NCI-H226 (cell line): Measurements from ENCODE around the gene RMND5A.
"Not testable (repeated sequence)": the region's sequence is repeated elsewhere in the genome, so short reads cannot be mapped to it uniquely, and the experiment has no call there.

Experiments
- DNase-seq: peaks from one replicate; pipeline ENCODE4 v3.0.0-alpha.2; 2015

The RMND5A gene

DNA sequence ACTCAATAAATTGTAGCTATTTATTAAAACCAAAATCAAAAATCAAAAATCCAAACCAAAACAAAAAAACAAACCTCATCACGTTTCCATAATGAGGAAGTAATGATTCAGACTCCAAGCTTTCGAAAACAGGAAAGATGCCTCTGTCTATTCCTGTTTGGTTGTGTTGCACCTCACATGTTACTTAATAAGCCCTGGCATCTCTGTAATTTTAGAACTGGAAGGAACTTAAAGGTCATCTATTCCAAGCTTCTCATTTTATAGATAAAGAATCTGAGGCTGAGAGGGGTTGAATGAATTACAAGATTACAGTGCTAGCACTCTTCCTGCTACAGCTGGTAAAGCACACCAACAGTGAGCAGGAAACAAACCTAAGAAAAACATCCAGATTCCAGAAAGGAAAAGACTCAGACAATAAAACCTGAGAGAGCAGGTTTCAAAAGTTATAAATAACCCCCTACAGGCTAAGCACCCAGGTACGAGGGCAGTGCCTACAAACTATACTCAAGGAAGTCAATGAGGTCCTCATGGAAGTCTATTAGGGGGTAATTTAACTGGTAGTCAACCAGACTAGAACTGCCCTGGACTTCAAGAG is 5.4 kb upstream of the RMND5A start:
- not testable (repeated sequence) for DNase-seq

- not testable (repeated sequence) for DNase-seq
Observed at GRCh38 chr2:86719263-86719636, 841 bp upstream of the RMND5A start.

DNA sequence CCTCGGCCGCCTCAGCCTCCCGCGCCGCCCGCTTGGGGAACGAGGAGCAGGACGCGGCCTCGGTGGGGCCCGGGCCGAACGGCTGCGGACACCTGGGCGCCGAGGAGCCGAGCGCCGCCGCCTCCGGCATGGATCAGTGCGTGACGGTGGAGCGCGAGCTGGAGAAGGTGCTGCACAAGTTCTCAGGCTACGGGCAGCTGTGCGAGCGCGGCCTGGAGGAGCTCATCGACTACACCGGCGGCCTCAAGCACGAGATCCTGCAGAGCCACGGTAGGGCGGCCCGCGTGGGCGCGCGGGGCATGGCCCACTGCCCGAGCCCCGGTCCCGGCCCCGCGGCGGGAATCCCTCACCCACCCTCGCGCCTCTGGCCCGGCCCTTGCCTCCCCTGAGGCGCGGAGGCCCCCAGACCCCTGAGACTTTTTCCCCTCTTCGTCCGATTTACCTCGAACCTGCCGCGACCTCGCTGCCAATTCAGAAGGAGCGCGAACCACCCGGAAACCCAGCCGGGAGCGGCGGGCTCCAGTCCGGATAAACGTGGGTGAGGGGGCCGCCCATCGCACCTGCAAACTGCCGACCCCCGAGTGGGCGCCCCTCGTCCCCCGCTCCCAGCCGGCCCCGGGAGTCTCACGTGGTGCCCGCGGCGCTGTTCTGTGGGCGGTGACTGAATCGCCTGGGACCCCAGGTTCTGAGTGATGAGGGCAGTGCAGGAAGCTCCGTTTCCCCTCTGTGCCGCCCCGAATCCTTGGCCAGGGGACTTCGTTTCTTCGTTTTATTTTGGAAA is 639 bp downstream of the RMND5A start:
- DNase-seq: not testable (repeated sequence)

- not testable (repeated sequence) for DNase-seq
Observed at GRCh38 chr2:86725706-86726105, 5.6 kb downstream of the RMND5A start.

- DNase-seq: not testable (repeated sequence)
Observed at GRCh38 chr2:86732040-86732525, 12.0 kb downstream of the RMND5A start.

DNA sequence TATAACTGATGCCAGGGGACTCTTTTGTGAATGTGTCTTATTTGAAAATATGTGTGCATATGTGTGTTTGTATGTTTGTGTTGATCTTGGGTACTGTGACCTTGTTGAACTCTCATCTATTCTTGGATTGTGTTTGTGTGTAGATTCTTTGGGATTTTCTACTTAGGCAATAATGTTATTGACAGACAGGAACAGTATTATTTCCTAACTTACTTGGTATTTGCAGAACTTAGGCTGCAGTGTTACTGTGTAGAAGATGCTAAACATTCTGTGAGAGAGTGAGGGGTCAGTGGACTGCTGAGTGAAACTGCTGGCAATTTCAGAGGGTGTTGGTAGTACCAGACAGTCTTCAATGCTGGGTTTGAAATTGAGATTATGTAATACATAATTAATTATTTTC is 12.7 kb downstream of the RMND5A start:
- not testable (repeated sequence) for DNase-seq

- DNase-seq: not testable (repeated sequence)
Observed at GRCh38 chr2:86733528-86733927, 13.4 kb downstream of the RMND5A start.

DNA sequence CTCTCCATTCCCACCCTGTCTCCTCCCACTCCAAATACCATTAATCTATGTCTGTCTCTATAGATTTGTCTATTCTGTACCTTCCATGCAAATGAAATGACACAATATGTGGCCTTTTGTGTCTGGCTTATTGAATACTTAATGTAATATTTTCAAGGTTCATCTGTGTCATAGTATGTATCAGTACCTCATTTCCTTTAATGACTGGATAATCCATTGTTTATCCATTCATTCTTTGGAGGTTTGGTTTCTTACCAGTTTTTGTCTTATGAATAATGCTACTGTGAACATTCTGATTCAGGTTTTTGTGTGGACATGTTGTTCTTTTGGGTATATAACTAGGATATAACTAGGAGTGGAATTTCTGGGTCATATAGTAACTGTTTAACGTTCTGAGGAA is 14.8 kb downstream of the RMND5A start:
- not testable (repeated sequence) for DNase-seq

DNA sequence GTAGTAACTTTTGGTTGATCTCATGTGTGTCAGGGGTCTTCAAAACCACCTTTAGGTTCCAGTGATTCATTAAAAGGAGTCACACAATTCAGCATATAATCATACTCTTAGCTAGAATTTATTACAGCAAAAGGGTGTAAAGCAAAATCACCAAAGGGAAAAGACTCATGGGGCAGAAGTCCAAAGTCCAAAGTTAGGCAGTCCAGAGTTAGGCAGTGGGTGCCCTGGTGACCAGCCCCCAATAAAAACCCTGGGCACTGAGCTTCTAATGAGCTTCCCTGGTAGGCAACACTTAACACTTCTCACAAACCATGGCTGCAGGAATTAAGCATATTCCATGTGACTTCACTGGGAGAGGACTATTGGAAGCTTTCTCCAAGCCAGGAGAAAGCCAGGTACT is 19.4 kb downstream of the RMND5A start:
- not testable (repeated sequence) for DNase-seq

DNA sequence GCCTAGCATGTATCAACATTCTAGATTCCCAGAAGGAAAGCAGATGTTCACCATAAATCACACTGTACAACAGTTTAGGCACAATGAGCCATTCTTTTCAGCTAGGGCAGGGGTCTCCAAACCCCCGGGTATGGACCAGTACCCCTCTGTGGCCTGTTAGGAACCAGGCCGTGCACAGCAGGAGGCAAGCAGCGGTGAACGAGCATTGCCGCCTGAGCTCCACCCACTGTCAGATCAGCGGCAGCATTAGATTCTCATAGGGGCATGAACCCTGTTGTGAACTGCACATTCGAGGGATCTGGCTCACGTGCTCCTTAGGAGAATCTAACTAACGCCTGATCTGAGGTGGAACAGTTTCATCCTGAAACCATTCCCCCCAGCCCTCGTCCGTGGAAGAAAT is 19.8 kb downstream of the RMND5A start:
- DNase-seq: not testable (repeated sequence)

DNA sequence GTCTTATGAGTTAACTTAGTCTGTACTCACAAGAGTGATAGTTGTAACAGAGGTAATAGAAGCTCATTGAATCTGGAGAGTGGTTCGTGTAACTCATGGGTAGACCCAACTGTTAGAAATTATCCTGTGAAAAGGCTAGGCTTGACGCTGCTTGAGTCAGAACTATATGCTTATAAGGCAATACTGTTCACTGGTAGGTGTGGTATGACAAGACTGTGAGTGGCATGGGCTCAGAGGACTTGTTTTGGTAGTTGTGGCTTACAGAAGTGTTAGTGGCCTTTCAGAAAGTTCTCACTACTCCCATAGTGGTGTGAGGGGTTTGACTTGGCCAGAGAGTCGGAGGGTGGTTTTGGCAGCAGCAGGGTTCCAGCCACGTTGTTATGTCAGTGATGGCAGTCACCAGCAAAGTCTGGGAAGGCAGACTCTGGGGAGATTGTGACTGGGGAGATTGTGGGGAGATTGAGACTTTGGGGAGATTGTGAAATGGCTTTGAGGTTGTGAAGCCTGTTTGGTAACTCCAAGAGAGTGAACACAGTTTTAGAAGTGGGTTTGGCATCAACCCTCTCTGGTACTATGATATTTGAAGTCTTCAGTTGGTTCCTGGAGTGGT is 21.9 kb downstream of the RMND5A start:
- not testable (repeated sequence) for DNase-seq

GRCh38 chr2:86744152-86744551 is 24.1 kb downstream of the RMND5A start:
- DNase-seq: no peak

- DNase-seq: no peak
Observed at GRCh38 chr2:86746939-86747338, 26.8 kb downstream of the RMND5A start.

GRCh38 chr2:86747711-86748639 is 27.9 kb downstream of the RMND5A start:
- peak; percentile 26 for DNase-seq

DNA sequence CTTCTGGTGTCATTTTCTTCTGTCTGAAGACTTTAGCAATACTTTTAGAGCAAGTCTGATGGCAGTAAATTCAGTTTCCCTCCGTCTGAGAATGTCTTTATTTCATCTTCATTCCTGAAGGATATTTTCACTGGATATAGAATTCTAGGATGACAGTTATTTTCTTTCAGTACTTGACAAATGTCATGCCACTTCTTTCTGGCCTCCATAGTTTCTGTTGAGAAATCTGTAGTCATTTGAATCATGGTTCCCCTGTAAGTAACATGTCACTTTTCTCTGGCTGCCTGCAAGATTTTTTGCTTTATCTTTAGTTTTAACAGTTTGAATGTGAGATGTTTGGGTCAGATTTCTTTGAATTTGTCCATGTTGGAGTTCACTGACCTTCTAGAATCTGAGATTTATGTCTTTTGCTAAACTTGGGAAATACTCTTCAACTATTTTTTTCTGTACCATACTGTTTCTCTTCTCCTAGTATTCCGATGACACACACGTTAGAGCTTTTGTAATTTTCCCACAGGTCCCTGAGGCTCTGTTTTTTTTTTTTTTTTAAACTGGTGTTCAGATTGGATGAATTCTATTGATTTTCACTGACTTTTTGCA is 30.2 kb downstream of the RMND5A start:
- DNase-seq: no peak

DNA sequence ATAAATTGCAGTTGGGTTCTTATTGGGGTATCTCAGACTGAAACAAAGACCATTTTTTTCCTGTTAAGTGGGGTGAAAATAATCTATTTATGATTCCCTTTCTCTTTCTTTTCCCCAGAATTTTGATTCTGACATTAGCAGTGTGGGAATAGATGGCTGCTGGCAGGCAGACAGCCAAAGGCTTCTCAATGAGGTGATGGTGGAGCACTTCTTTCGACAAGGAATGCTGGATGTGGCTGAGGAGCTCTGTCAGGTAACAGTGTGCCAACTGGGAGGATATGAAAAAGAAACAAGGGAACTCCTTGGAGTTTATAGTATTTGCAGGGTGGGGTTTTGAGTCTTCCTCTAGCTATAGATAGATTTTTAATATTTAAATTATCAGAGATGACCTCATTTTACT is 31.7 kb downstream of the RMND5A start:
- no peak for DNase-seq

GRCh38 chr2:86752934-86753333 is 32.8 kb downstream of the RMND5A start:
- DNase-seq: no peak

DNA sequence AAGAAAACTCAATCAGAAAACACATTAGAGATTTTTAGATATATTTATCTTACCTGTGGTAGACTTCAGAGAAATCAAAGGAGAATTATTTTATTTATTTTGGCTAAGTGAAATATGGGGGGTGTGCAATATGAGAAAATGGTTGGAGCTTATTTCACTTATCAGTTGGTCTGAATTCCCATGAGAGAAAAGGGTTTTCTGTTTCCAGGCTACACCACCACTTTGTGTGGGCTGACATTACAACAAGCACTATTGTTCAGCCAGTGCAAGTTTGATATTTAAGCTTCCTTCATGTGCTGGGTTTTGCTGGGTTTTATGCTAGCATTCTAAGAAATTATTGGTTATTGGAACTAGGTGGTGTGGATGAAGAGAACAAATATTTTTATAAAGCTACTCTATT is 33.5 kb downstream of the RMND5A start:
- DNase-seq: no peak

DNA sequence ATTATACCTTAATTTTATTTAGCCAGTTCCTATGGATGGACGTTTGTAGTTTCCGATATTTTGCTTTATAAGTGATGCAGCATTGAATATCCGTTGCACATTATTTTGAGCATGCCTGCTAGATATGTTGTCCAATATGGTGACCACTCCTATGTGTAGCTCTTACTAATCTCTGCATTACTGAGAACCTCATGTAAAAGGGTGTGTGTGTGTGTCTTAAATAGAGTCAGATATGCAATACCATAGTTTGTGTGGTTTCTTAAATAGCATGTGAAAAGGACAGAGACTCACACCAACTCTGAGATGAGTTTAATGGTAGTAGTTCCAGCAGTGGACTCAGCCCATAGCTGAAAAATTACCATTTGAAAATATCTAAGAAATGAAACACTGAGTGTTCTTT is 38.3 kb downstream of the RMND5A start:
- DNase-seq: no peak

GRCh38 chr2:86760371-86760770 is 40.3 kb downstream of the RMND5A start:
- no peak for DNase-seq

GRCh38 chr2:86764661-86765309 is 44.7 kb downstream of the RMND5A start:
- DNase-seq: no peak

DNA sequence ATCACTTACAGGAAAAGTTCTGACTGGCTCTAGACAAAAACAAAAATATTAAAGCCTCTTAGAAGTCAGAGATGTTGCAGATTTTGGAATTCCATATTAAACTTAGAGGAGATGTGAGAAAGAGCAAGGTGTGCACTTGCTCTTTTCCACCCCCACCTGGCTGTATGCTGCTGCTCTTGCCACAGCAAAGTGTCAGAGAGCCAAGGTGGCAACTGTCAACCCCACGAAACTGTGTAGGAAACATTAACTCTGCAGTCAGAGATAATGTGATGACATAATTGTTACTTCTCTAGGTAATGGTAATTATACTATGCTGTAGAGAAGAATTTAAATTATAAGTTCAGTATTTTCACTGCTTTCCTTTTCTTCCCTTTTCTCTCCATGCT is 45.2 kb downstream of the RMND5A start:
- no peak for DNase-seq
